ENCODE data around the gene SDHAF3. TPM values are rescaled to one million over a fixed set of nuclear protein-coding genes. Genes with fewer than 3 reads are reported as not detected.

The SDHAF3 gene
- total RNA-seq, 2 experiments from 2014 or later = 3.2 to 5.0 TPM

DNA sequence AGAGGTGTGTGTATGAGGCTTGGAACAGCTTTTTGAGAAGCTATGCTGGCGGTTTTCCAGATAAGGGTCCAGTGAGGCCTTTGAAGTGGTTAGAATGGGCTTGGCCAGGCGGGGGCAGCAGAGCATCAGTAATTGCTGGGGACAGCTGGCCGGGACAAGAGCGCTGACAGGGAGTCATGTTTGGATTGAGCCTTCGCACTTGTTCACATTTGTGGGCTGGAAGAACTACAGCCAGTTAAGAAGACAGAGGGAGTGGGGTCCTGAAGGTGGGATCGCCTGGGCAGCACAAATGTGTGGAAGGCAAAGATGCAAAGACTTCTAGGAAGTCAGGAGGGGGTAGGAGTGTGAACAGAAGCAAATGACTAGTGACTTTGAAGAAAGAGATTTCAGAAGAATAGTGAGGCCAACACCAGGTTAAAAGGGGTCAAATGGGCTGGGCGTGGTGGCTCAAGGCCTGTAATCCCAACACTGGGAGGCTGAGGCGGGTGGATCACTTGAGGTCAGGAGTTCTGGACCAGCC, 12.7 kb upstream of the SDHAF3 start:
- TF ChIP-seq CTCF (IDR thresholded peaks at IDR 0.05) = peak; percentile 64
- intact Hi-C loops (cut with DNase I, micrococcal nuclease) = loop anchor here (1.0 to 2.0 kb wide), 4 partner anchors 75 to 740 kb away; no protein-coding TSS in a partner anchor
- ChIA-PET POLR2A (no interaction called here), CTCF (interaction anchor here (1.1 kb wide), 1 partner anchor 13 kb away, joined by 3 read pairs; no protein-coding TSS in a partner anchor)
- H3K9me3 ChIP-seq (ENCODE audit: control insufficient read depth in 1 of 2, insufficient read depth in 1 of 2, low read length in 2 of 2) = no peaks in the 10 kb centered on the region
- Mint-ChIP-seq H3K4me1 (ENCODE audit: low read depth) (no peaks in the 10 kb centered on the region), H3K4me3 (no peak overlapping the region), H3K27me3 (peaks cover 37% of the 10 kb centered on the region), H3K27ac (no peak overlapping the region), H3K9me3 (no peaks in the 10 kb centered on the region), H3K36me3 (ENCODE audit: low read depth) (no peaks in the 10 kb centered on the region)
- peaks cover 0 to 6% of the 10 kb centered on the region in 2 experiments for H3K27me3 ChIP-seq (ENCODE audit: control insufficient read depth in 1 of 2, insufficient read depth in 2 of 2, low read length in 2 of 2)
- H3K36me3 ChIP-seq (ENCODE audit: insufficient read depth, low read length) = no peaks in the 10 kb centered on the region
- no peak overlapping the region for H3K4me3 ChIP-seq (ENCODE audit: low read length)
- no peaks in the 10 kb centered on the region for H3K4me1 ChIP-seq (ENCODE audit: insufficient read depth, low read length)
- H3K27ac ChIP-seq (ENCODE audit: low read depth in 1 of 2, low read length in 2 of 2) = no peak overlapping the region
- ATAC-seq (ENCODE audit: poor library complexity) = peak; percentile 21
- DNase-seq = peak; percentile 46 to 77 (median 53)

- no peak overlapping the region for H3K4me3 ChIP-seq (ENCODE audit: low read length)
- peaks cover 16% of the 10 kb centered on the region for H3K27me3 Mint-ChIP-seq
- no peaks in the 10 kb centered on the region for H3K4me1 Mint-ChIP-seq (ENCODE audit: low read depth)
- no peak overlapping the region for H3K27ac ChIP-seq (ENCODE audit: low read depth in 1 of 2, low read length in 2 of 2)
- intact Hi-C loops (cut with DNase I, micrococcal nuclease) = no loop called here
- no peak for TF ChIP-seq CTCF (IDR thresholded peaks at IDR 0.05)
- H3K36me3 Mint-ChIP-seq (ENCODE audit: low read depth) = no peaks in the 10 kb centered on the region
- no peaks in the 10 kb centered on the region for H3K9me3 Mint-ChIP-seq
- no peak overlapping the region for H3K27ac Mint-ChIP-seq
- CTCF ChIA-PET = no interaction called here
- peaks cover 0 to 9% of the 10 kb centered on the region in 2 experiments for H3K9me3 ChIP-seq (ENCODE audit: control insufficient read depth in 1 of 2, insufficient read depth in 1 of 2, low read length in 2 of 2)
- no peaks in the 10 kb centered on the region for H3K4me1 ChIP-seq (ENCODE audit: insufficient read depth, low read length)
- DNase-seq = no peak
- POLR2A ChIA-PET = interaction anchor here (1.0 kb wide), 1 partner anchor 10 kb away, joined by 4 read pairs; the partner anchor contains the start of gene SDHAF3
- H3K27me3 ChIP-seq (ENCODE audit: control insufficient read depth in 1 of 2, insufficient read depth in 2 of 2, low read length in 2 of 2) = peaks cover 0 to 8% of the 10 kb centered on the region in 2 experiments
- H3K4me3 Mint-ChIP-seq = no peak overlapping the region
- H3K36me3 ChIP-seq (ENCODE audit: insufficient read depth, low read length) = no peaks in the 10 kb centered on the region
- ATAC-seq (ENCODE audit: poor library complexity) = no peak
Measured at GRCh38 chr7:97107192-97107800, 10.2 kb upstream of the SDHAF3 start.

- peaks cover 10% of the 10 kb centered on the region for H3K4me1 ChIP-seq (ENCODE audit: insufficient read depth, low read length)
- H3K27me3 ChIP-seq (ENCODE audit: control insufficient read depth in 1 of 2, insufficient read depth in 2 of 2, low read length in 2 of 2) = no peaks in the 10 kb centered on the region
- peaks cover 48% of the 10 kb centered on the region for H3K4me1 Mint-ChIP-seq (ENCODE audit: low read depth)
- H3K27ac ChIP-seq (ENCODE audit: low read depth in 1 of 2, low read length in 2 of 2) = no peak overlapping the region
- peak overlapping the region; percentile 97 for H3K4me3 Mint-ChIP-seq
- DNase-seq (peak in 3 of 14 experiments; percentile 25 to 52 (median 45)), ATAC-seq (ENCODE audit: poor library complexity) (no peak)
- no peaks in the 10 kb centered on the region for H3K9me3 Mint-ChIP-seq
- peaks cover 0 to 5% of the 10 kb centered on the region in 2 experiments for H3K9me3 ChIP-seq (ENCODE audit: control insufficient read depth in 1 of 2, insufficient read depth in 1 of 2, low read length in 2 of 2)
- H3K27ac Mint-ChIP-seq = peak overlapping the region; percentile 89
- ChIA-PET CTCF (no interaction called here), POLR2A (interaction anchor here (1.4 to 1.7 kb wide), 4 partner anchors 8 to 1135 kb away, joined by 4 to 8 read pairs (median 4); partner anchors contain the start of gene ASNS)
- no peaks in the 10 kb centered on the region for H3K27me3 Mint-ChIP-seq
- H3K36me3 Mint-ChIP-seq (ENCODE audit: low read depth) = peaks cover 13% of the 10 kb centered on the region
- TF ChIP-seq CTCF (IDR thresholded peaks at IDR 0.05) = no peak
- intact Hi-C loops (cut with DNase I, micrococcal nuclease) = loop anchor here in 1 of 2 experiments (5.0 to 10.0 kb wide), 5 partner anchors 412 to 1761 kb away; partner anchors contain the start of genes BRI3, LMTK2, SEM1 and TECPR1
- H3K4me3 ChIP-seq (ENCODE audit: low read length) = no peak overlapping the region
- H3K36me3 ChIP-seq (ENCODE audit: insufficient read depth, low read length) = no peaks in the 10 kb centered on the region
Measured at GRCh38 chr7:97116308-97116707, 1.2 kb upstream of the SDHAF3 start.

Measured in CD4-positive, alpha-beta T cell (primary cell).